Measurements from ENCODE around the gene ACSS1.

The ACSS1 gene

DNA sequence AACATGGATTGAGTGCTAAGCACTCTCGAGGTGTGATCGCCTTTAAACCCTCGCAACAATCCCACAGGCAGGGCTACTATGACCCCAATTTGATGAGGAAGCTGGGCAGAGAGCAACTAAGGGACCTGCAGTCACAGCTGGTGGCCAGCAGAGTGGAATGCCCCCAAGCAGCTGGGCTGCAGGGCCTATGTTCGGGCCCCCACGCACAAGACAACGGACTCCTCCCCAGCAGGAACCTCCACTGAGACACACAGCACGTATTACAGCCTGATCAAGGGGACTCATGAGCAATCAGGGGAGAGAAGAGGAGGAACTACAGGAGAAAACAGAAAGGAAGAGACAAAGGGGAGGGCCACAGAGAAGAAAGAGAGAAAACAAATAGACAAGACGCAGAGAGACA is 87.2 kb downstream of the ACSS1 start:
- H3K27ac ChIP-seq (ENCODE audit: low read length), result no peak overlapping the region
- no peak for DNase-seq (ENCODE audit: low read depth, low spot score)
- no peaks in the 10 kb centered on the region for H3K27me3 ChIP-seq (ENCODE audit: control insufficient read depth, insufficient read depth, low read length)
- WGBS (ENCODE audit: insufficient coverage, insufficient read length), result no CpG with 5 or more reads among the region's 8 CpGs
- H3K9me3 ChIP-seq (ENCODE audit: control insufficient read depth, insufficient read depth, low read length), result no peaks in the 10 kb centered on the region
- no peak overlapping the region for H3K4me3 ChIP-seq (ENCODE audit: low read length)
- H3K4me1 ChIP-seq (ENCODE audit: control insufficient read depth, insufficient read depth, low read length), result no peaks in the 10 kb centered on the region
- peaks cover 16% of the 10 kb centered on the region for H3K36me3 ChIP-seq (ENCODE audit: control insufficient read depth, insufficient read depth, low read length)

DNA sequence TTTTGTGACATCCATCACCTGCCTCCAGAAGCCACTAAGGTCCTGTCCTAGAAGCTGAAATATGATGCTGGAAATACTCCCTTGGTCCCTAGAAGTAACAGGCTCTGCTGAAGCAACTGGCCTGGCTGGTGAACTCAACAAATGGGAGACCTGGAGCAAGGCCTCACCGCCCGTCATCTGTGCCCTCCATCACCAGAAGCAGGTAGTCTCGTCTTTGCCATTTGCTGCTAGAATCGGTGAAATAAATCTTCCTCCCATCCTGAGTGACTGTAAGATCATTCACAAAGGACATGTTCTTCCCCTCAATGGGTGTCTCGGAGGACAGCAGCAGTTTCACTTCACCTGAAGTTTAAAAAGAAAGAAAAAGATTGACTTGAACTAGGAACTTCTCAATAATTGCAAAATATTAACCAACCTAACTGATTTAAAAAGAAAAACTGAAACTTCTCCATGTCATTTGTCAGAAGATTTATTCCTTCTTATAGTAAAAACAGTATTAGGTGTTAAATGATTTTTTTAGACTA is 87.8 kb downstream of the ACSS1 start:
- no peaks in the 10 kb centered on the region for H3K27me3 ChIP-seq (ENCODE audit: control insufficient read depth, insufficient read depth, low read length)
- H3K27ac ChIP-seq (ENCODE audit: low read length), result no peak overlapping the region
- no peak overlapping the region for H3K4me3 ChIP-seq (ENCODE audit: low read length)
- DNase-seq (ENCODE audit: low read depth, low spot score), result no peak
- peaks cover 16% of the 10 kb centered on the region for H3K36me3 ChIP-seq (ENCODE audit: control insufficient read depth, insufficient read depth, low read length)
- no CpG with 5 or more reads among the region's 5 CpGs for WGBS (ENCODE audit: insufficient coverage, insufficient read length)
- H3K4me1 ChIP-seq (ENCODE audit: control insufficient read depth, insufficient read depth, low read length), result no peaks in the 10 kb centered on the region
- no peaks in the 10 kb centered on the region for H3K9me3 ChIP-seq (ENCODE audit: control insufficient read depth, insufficient read depth, low read length)

DNA sequence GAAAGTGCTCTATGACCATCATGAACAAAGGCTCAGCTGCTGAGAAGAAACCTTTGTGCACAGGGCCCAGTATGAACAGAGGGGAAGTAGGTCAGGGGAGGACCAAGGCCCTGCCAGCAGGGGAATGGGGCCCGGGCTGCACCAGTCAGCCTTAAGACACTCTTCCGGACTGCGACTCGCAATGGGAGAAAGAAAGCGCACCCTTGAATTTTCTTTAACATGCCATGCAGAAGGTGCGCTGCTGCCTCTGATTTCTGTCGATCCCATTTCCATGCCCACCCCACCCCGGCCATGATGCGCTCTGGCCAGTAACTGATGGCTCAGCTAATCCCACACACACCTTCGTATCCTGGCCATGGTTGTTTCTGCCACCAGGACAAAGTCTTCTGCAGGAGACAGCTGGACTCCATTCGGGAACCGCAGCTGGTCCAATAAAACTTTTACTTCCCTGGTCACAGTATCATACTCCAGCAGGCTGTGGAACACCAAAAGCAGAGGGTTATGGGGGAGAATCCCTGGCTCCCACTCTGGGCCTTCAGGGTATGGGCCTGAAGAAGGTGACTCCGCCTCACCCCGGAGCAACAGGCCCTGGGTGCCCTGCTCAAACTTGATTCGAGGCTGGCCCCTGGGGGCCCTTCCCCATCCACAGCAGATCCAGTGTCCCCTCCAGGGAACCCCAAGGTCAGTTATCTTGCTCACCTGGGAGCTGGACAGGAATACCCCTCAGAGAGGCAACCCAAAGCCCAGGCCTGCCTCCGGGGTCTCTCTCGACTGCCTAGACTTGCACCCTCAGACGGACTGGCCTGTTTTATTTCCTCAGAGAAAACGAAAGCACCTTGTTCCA is 88.5 kb downstream of the ACSS1 start:
- no CpG with 5 or more reads among the region's 19 CpGs for WGBS (ENCODE audit: insufficient coverage, insufficient read length)
- no peaks in the 10 kb centered on the region for H3K9me3 ChIP-seq (ENCODE audit: control insufficient read depth, insufficient read depth, low read length)
- no peak overlapping the region for H3K27ac ChIP-seq (ENCODE audit: low read length)
- H3K4me3 ChIP-seq (ENCODE audit: low read length), result no peak overlapping the region
- H3K4me1 ChIP-seq (ENCODE audit: control insufficient read depth, insufficient read depth, low read length), result no peaks in the 10 kb centered on the region
- H3K27me3 ChIP-seq (ENCODE audit: control insufficient read depth, insufficient read depth, low read length), result no peaks in the 10 kb centered on the region
- peaks cover 16% of the 10 kb centered on the region for H3K36me3 ChIP-seq (ENCODE audit: control insufficient read depth, insufficient read depth, low read length)
- DNase-seq (ENCODE audit: low read depth, low spot score), result no peak

DNA sequence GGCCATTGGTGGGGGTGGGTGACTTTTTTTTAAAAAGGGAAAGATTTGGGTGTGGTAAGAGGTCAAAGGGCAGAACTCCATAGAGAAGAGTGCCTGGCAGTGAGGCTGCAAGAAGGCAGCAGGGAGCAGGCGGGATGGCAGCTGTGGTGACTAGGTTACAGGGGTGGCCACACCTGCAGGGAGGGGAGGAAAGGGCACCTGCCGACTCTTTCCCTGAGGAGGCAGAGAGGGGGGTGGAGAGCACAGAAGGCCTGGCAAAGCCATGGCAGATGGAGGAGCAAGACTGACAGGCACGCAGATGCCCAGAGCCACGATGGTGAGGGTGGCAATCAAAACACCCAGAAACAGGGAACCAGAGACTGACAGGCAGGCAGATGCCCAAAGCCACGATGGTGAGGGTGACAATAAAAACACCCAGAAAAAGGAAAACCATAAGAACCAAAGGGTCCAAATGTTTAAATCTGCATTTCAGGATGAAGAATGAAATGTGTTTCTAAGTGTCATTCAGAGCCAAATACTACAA is 89.6 kb downstream of the ACSS1 start:
- Histone ChIP-seq H3K9me3 (ENCODE audit: control insufficient read depth, insufficient read depth, low read length) (no peaks in the 10 kb centered on the region), H3K36me3 (ENCODE audit: control insufficient read depth, insufficient read depth, low read length) (peaks cover 21% of the 10 kb centered on the region), H3K4me1 (ENCODE audit: control insufficient read depth, insufficient read depth, low read length) (no peaks in the 10 kb centered on the region), H3K27me3 (ENCODE audit: control insufficient read depth, insufficient read depth, low read length) (no peaks in the 10 kb centered on the region), H3K4me3 (ENCODE audit: low read length) (no peak overlapping the region), H3K27ac (ENCODE audit: low read length) (no peak overlapping the region)
- DNase-seq (ENCODE audit: low read depth, low spot score), result no peak
- WGBS (ENCODE audit: insufficient coverage, insufficient read length), result no CpG with 5 or more reads among the region's 5 CpGs

DNA sequence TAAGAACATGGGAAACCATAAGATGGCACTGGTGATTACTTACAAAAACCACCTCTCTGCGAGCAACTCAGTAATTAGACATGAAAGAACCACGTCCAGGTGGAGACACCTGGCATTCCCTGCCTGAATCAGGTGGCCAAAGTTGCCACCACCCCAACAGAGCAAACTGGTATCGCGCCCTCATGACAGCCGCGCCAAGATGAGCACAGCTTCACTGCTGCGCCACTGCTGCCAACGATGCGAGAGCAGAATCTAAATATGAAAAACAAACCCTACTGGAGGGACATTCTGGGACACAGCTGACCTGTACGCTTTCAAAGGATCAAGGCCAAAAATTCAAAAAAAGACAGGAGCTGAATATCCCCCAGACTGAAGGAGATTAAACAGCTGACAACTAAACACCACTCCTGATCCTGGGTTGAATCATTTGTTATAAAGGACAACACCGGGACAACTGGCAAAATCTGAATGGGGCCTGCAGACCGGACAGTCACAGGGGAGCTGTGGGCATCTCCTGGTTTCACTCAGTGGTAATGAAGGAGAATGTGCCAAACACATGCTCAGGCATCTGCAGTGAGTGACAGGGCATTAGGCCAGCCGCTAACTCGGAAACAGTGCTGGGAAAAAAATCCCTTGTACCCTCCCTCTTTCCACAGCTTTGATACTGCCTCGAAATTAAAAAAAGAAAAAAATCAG is 91.5 kb downstream of the ACSS1 start:
- no CpG with 5 or more reads among the region's 15 CpGs for WGBS (ENCODE audit: insufficient coverage, insufficient read length)

DNA sequence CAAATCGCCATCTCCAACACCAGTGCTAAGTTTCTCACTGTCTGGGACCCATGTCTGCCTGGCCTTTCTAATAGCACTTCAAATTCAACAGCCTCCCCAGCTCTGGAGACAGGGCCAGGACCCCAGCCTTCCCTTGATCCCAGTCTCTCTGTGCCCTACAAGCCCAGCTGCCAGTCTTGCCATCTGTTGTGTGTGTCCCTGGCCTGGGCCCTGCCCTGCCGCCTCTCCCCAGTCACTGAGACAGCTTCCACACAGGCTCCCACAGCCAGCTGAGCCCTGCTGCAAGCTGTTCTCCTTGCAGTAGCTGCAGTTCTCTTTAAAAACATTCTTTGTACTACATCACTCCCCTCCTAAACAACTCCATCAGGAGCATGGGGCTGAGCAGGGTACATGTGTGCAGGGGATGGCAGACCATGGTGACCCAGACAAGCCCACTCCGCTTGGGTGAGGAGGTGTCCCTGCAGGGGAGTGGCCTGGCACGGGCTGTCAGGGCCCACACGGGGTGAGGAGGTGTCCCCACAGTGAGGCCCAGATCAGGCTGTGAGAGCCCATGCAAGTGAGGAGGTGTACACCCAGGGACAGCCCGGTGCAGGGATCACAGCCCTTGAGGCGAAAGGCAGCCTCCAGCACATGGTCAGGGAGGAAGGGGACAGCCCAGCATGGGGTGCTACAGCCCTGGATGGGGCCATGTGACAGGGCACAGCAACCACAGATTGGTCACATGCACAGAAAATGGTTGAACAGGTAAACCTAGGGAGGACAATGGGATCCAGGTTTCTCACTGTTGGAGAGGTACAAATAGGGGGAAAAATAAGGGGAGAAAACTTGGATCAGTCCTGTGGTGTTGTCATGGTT is 92.6 kb downstream of the ACSS1 start:
- DNase-seq (ENCODE audit: low read depth, low spot score), result no peak
- no peaks in the 10 kb centered on the region for H3K27me3 ChIP-seq (ENCODE audit: control insufficient read depth, insufficient read depth, low read length)
- WGBS (ENCODE audit: insufficient coverage, insufficient read length), result no CpG with 5 or more reads among the region's 7 CpGs
- H3K4me1 ChIP-seq (ENCODE audit: control insufficient read depth, insufficient read depth, low read length), result no peaks in the 10 kb centered on the region
- H3K4me3 ChIP-seq (ENCODE audit: low read length), result no peak overlapping the region
- no peak overlapping the region for H3K27ac ChIP-seq (ENCODE audit: low read length)
- peaks cover 24% of the 10 kb centered on the region for H3K36me3 ChIP-seq (ENCODE audit: control insufficient read depth, insufficient read depth, low read length)
- H3K9me3 ChIP-seq (ENCODE audit: control insufficient read depth, insufficient read depth, low read length), result no peaks in the 10 kb centered on the region

More for the DNA sequence above, 91.5 kb downstream of the ACSS1 start:
- no peaks in the 10 kb centered on the region for H3K4me1 ChIP-seq (ENCODE audit: control insufficient read depth, insufficient read depth, low read length)
- H3K36me3 ChIP-seq (ENCODE audit: control insufficient read depth, insufficient read depth, low read length), result peaks cover 19% of the 10 kb centered on the region
- no peak for DNase-seq (ENCODE audit: low read depth, low spot score)
- no peaks in the 10 kb centered on the region for H3K27me3 ChIP-seq (ENCODE audit: control insufficient read depth, insufficient read depth, low read length)
- no peak overlapping the region for H3K4me3 ChIP-seq (ENCODE audit: low read length)
- no peak overlapping the region for H3K27ac ChIP-seq (ENCODE audit: low read length)
- no peaks in the 10 kb centered on the region for H3K9me3 ChIP-seq (ENCODE audit: control insufficient read depth, insufficient read depth, low read length)

DNA sequence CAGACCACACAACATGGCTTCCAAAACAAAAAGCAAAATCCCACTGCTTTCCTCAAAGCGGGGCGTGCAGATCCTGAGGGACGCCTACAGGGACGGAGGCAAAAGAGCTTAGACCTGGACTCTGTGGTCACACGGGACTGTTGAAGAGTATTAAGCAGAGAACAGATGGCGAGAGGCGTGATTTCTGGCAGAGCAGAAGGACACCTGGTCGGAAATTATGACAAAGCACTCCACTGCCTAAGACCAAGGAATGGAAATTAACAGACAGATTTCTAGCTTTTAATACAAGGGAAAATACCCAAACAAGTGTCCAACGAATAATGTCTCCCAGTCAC is 93.5 kb downstream of the ACSS1 start:
- WGBS (ENCODE audit: insufficient coverage, insufficient read length), result no CpG with 5 or more reads among the region's 9 CpGs
- no peak overlapping the region for H3K27ac ChIP-seq (ENCODE audit: low read length)
- no peaks in the 10 kb centered on the region for H3K27me3 ChIP-seq (ENCODE audit: control insufficient read depth, insufficient read depth, low read length)
- peaks cover 30% of the 10 kb centered on the region for H3K36me3 ChIP-seq (ENCODE audit: control insufficient read depth, insufficient read depth, low read length)
- no peaks in the 10 kb centered on the region for H3K4me1 ChIP-seq (ENCODE audit: control insufficient read depth, insufficient read depth, low read length)
- no peak overlapping the region for H3K4me3 ChIP-seq (ENCODE audit: low read length)
- no peak for DNase-seq (ENCODE audit: low read depth, low spot score)
- no peaks in the 10 kb centered on the region for H3K9me3 ChIP-seq (ENCODE audit: control insufficient read depth, insufficient read depth, low read length)

DNA sequence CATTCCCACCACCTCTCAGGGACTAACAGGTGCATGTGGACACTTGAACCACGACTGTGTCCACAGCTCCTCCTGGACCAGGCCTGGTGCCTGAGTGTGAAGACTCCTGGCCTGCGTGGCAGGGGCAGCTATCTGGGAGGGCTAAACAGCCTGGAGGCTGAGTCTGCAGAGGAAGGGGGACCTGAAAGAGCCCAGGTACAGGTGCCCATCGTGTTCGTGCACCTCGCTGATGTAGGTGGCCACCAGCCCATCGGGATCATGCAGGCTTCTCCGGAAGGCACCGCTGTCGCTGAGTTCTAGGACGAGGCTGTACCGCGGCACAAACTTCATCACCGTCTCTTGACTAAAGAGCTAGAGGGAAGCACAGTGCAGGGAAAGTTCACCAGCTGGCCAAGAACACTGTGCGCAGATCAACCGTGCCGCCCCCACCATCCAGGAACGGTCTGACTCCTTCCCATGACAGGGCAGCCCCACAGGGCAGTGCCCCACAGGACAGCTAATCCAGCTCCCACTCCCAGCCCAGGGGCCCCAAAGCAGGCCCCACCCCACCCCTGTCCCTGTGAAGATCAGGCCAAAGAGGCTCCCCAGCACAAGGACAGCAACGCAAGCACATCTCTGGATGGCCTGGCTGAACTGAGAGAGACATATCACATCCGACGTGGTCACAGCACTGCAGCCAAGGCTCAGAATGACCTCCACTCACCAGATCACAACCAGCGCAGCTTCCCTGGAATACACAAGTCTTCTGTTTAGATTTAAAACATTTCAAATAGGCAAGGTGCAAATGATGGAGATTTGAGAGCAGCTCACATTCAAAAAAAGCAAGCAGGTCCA is 94.0 kb downstream of the ACSS1 start:
- DNase-seq (ENCODE audit: low read depth, low spot score), result no peak
- no CpG with 5 or more reads among the region's 21 CpGs for WGBS (ENCODE audit: insufficient coverage, insufficient read length)
- H3K27ac ChIP-seq (ENCODE audit: low read length), result no peak overlapping the region
- no peaks in the 10 kb centered on the region for H3K9me3 ChIP-seq (ENCODE audit: control insufficient read depth, insufficient read depth, low read length)
- no peaks in the 10 kb centered on the region for H3K4me1 ChIP-seq (ENCODE audit: control insufficient read depth, insufficient read depth, low read length)
- peaks cover 26% of the 10 kb centered on the region for H3K36me3 ChIP-seq (ENCODE audit: control insufficient read depth, insufficient read depth, low read length)
- no peak overlapping the region for H3K4me3 ChIP-seq (ENCODE audit: low read length)
- no peaks in the 10 kb centered on the region for H3K27me3 ChIP-seq (ENCODE audit: control insufficient read depth, insufficient read depth, low read length)

DNA sequence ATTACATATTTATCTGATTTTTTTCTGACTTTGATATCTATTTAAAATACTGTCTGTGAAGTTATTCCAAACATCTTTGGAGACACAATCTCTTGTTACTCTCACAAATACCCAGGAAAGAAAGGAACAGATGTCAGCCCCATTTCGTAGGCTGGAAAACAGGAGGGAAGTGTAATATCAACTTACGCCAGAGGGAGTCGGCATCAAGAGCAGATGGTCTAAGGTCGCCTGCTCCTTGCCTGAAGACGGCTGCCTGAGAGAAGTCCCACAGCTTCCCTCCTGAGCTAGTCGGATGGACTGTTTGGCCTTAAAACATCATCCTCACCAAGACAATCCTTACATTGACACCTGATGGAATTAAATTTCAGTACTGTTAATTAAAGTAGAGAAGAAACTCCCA is 95.4 kb downstream of the ACSS1 start:
- Histone ChIP-seq H3K27ac (ENCODE audit: low read length) (no peak overlapping the region), H3K27me3 (ENCODE audit: control insufficient read depth, insufficient read depth, low read length) (no peaks in the 10 kb centered on the region), H3K4me3 (ENCODE audit: low read length) (no peak overlapping the region), H3K9me3 (ENCODE audit: control insufficient read depth, insufficient read depth, low read length) (no peaks in the 10 kb centered on the region), H3K4me1 (ENCODE audit: control insufficient read depth, insufficient read depth, low read length) (no peaks in the 10 kb centered on the region), H3K36me3 (ENCODE audit: control insufficient read depth, insufficient read depth, low read length) (peaks cover 23% of the 10 kb centered on the region)
- DNase-seq (ENCODE audit: low read depth, low spot score), result no peak
- no CpG with 5 or more reads among the region's 6 CpGs for WGBS (ENCODE audit: insufficient coverage, insufficient read length)

Data from iPS DF 6.9 (cell line).